Stimulated activated memory B cell treated with anti-CD40 and anti-IgM and Interleukin-4, amounts not matched to agents 10 μg/mL and 1 μg/mL and 100 μg/mL, for 72 hours (primary cell): ENCODE measurements around the gene CRISPLD2.
"Not testable (repeated sequence)": the region's sequence is repeated elsewhere in the genome, so short reads cannot be mapped to it uniquely, and the experiment has no call there.

Experiments
- ATAC-seq: fragments of 150-1000 bp; cut with Tn5 transposase; 2 replicates; pipeline ENCODE4 v1.10.0; 2021
- H3K27ac Mint-ChIP-seq: one replicate; pipeline ENCODE4 v1.8.0; 2022; ENCODE audit warnings: mild to moderate bottlenecking, mixed read lengths
- H3K27me3 Mint-ChIP-seq: one replicate; pipeline ENCODE4 v1.8.0; 2022; ENCODE audit warnings: mixed read lengths
- H3K36me3 Mint-ChIP-seq: one replicate; pipeline ENCODE4 v1.8.0; 2022; ENCODE audit warnings: mixed read lengths
- H3K4me1 Mint-ChIP-seq: one replicate; pipeline ENCODE4 v1.8.0; 2022; ENCODE audit warnings: mixed read lengths
- H3K4me3 Mint-ChIP-seq: one replicate; pipeline ENCODE4 v1.8.0; 2022; ENCODE audit warnings: mild to moderate bottlenecking, moderate library complexity, mixed read lengths
- H3K9me3 Mint-ChIP-seq: one replicate; pipeline ENCODE4 v1.8.0; 2022; ENCODE audit warnings: mixed read lengths

CRISPLD2 gene

GRCh38 chr16:84825896-84826557, 6.2 kb downstream of the CRISPLD2 start:
- no peak for ATAC-seq
- no peak overlapping the region for H3K27ac Mint-ChIP-seq
- no peak overlapping the region for H3K4me3 Mint-ChIP-seq
- H3K27me3 Mint-ChIP-seq = peaks cover 73% of the 10 kb centered on the region
- H3K36me3 Mint-ChIP-seq = no peaks in the 10 kb centered on the region
- H3K4me1 Mint-ChIP-seq = no peaks in the 10 kb centered on the region
- H3K9me3 Mint-ChIP-seq = peaks cover 2% of the 10 kb centered on the region

GRCh38 chr16:84826558-84826941, 6.8 kb downstream of the CRISPLD2 start:
- Mint-ChIP-seq H3K36me3 (no peaks in the 10 kb centered on the region), H3K4me1 (no peaks in the 10 kb centered on the region), H3K4me3 (no peak overlapping the region), H3K9me3 (peaks cover 2% of the 10 kb centered on the region), H3K27me3 (peaks cover 68% of the 10 kb centered on the region), H3K27ac (no peak overlapping the region)
- ATAC-seq = no peak

DNA sequence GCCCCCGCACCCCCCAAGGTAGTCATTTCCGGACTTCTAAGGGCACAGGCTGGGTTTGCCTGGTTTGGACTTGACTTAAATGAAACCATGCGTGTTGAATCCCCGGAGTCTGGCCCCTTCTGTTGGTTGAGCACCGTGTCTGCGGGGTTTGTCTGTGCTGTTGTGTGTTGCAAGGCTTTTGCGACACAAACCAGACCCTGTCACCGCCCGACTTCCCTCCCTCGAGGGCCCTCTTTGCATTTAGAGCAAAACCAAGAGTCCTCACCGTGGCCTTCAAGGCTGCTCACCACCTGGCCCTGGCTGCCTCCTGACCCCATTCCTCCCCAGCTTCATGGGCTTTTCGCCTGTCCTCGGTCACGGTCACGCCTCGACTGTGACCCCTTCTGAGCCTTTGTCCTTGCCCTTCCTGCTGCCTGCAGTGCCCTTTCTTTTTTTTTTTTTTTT, 7.4 kb downstream of the CRISPLD2 start:
- no peak for ATAC-seq
- H3K4me1 Mint-ChIP-seq = no peaks in the 10 kb centered on the region
- H3K27me3 Mint-ChIP-seq = peaks cover 66% of the 10 kb centered on the region
- no peak overlapping the region for H3K4me3 Mint-ChIP-seq
- no peak overlapping the region for H3K27ac Mint-ChIP-seq
- H3K9me3 Mint-ChIP-seq = peaks cover 2% of the 10 kb centered on the region
- no peaks in the 10 kb centered on the region for H3K36me3 Mint-ChIP-seq

- Mint-ChIP-seq H3K27me3 (peaks cover 66% of the 10 kb centered on the region), H3K9me3 (peaks cover 2% of the 10 kb centered on the region), H3K4me1 (no peaks in the 10 kb centered on the region), H3K27ac (no peak overlapping the region), H3K4me3 (no peak overlapping the region), H3K36me3 (no peaks in the 10 kb centered on the region)
- ATAC-seq = no peak
Measured at GRCh38 chr16:84827897-84828296, 8.1 kb downstream of the CRISPLD2 start.

- Mint-ChIP-seq H3K9me3 (no peaks in the 10 kb centered on the region), H3K4me3 (no peak overlapping the region), H3K36me3 (no peaks in the 10 kb centered on the region), H3K27me3 (peaks cover 66% of the 10 kb centered on the region), H3K4me1 (no peaks in the 10 kb centered on the region), H3K27ac (no peak overlapping the region)
- ATAC-seq = no peak
Measured at GRCh38 chr16:84828322-84828721, 8.5 kb downstream of the CRISPLD2 start.

GRCh38 chr16:84829168-84829965, 9.6 kb downstream of the CRISPLD2 start:
- H3K27me3 Mint-ChIP-seq = peaks cover 66% of the 10 kb centered on the region

GRCh38 chr16:84830765-84831384, 11.1 kb downstream of the CRISPLD2 start:
- no peak for ATAC-seq
- H3K36me3 Mint-ChIP-seq = no peaks in the 10 kb centered on the region
- H3K4me1 Mint-ChIP-seq = no peaks in the 10 kb centered on the region
- no peaks in the 10 kb centered on the region for H3K9me3 Mint-ChIP-seq
- H3K4me3 Mint-ChIP-seq = no peak overlapping the region
- no peak overlapping the region for H3K27ac Mint-ChIP-seq
- H3K27me3 Mint-ChIP-seq = peaks cover 64% of the 10 kb centered on the region

More at GRCh38 chr16:84829168-84829965, 9.6 kb downstream of the CRISPLD2 start:
- ATAC-seq = no peak
- H3K9me3 Mint-ChIP-seq = no peaks in the 10 kb centered on the region
- no peak overlapping the region for H3K27ac Mint-ChIP-seq
- H3K4me3 Mint-ChIP-seq = no peak overlapping the region
- no peaks in the 10 kb centered on the region for H3K36me3 Mint-ChIP-seq
- H3K4me1 Mint-ChIP-seq = no peaks in the 10 kb centered on the region

DNA sequence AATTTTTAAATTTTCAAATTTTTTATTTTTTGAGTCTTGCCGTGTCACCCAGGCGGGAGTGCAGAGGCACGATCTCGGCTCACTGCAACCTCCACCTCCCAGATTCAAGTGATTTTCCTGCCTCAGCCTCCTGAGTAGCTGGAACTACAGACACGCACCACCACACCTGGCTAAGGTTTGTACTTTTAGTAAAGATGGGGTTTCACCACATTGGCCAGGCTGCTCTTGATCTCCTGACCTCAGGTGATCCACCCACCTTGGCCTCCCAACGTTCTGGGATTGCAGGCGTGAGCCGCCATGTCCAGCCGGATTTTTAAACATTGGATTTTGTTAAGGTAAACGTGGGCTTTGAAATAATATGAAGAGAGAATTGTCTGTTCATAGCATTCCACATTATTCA, 11.9 kb downstream of the CRISPLD2 start:
- ATAC-seq, H3K9me3 Mint-ChIP-seq, H3K4me1 Mint-ChIP-seq, H3K36me3 Mint-ChIP-seq, H3K27ac Mint-ChIP-seq, H3K4me3 Mint-ChIP-seq: not testable (repeated sequence)
- peaks cover 68% of the 10 kb centered on the region for H3K27me3 Mint-ChIP-seq

DNA sequence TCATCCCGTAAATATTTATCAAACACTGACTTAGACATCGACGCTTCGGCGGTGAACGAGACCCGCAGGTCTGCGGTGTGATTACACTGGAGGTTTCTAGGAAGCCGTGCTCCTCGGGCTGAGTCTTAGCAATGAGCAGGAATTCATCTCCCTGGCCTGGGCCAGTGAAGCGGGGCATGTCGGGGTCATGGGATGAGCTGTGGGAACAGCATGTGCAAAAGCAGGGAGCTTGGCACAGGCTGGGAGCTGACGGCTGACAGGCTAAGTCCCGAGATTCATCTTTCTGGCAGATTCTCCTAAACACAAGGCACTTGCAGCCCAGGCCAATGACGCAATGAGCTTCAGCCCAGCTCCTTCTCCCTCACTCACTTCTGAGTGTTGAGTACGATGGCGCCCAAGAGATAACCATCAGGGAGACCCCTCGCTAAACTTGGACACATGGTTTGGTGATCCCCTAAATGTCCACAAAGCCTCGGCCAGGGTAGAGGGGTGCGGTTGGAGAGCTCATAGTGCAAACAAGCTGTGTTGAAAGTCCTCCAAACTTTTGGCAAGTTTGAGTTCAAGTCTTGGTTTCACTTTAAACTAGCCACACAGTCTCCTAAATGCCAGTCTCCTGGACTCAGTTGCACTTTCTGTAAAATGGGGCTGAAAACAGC, 12.8 kb downstream of the CRISPLD2 start:
- no peak for ATAC-seq
- Mint-ChIP-seq H3K4me1 (no peaks in the 10 kb centered on the region), H3K9me3 (no peaks in the 10 kb centered on the region), H3K27me3 (peaks cover 62% of the 10 kb centered on the region), H3K36me3 (no peaks in the 10 kb centered on the region), H3K27ac (no peak overlapping the region), H3K4me3 (no peak overlapping the region)

GRCh38 chr16:84833144-84833500, 13.3 kb downstream of the CRISPLD2 start:
- H3K9me3 Mint-ChIP-seq = no peaks in the 10 kb centered on the region
- no peaks in the 10 kb centered on the region for H3K4me1 Mint-ChIP-seq
- H3K27ac Mint-ChIP-seq = no peak overlapping the region
- no peak for ATAC-seq
- no peak overlapping the region for H3K4me3 Mint-ChIP-seq
- no peaks in the 10 kb centered on the region for H3K36me3 Mint-ChIP-seq
- peaks cover 57% of the 10 kb centered on the region for H3K27me3 Mint-ChIP-seq

- Mint-ChIP-seq H3K27me3 (peaks cover 50% of the 10 kb centered on the region), H3K9me3 (no peaks in the 10 kb centered on the region), H3K36me3 (no peaks in the 10 kb centered on the region), H3K27ac (no peak overlapping the region), H3K4me1 (no peaks in the 10 kb centered on the region), H3K4me3 (no peak overlapping the region)
- no peak for ATAC-seq
Measured at GRCh38 chr16:84833542-84834402, 14.0 kb downstream of the CRISPLD2 start.

GRCh38 chr16:84834403-84834772, 14.6 kb downstream of the CRISPLD2 start:
- ATAC-seq = no peak
- H3K27ac Mint-ChIP-seq = no peak overlapping the region
- peaks cover 49% of the 10 kb centered on the region for H3K27me3 Mint-ChIP-seq
- H3K4me1 Mint-ChIP-seq = no peaks in the 10 kb centered on the region
- H3K36me3 Mint-ChIP-seq = no peaks in the 10 kb centered on the region
- no peaks in the 10 kb centered on the region for H3K9me3 Mint-ChIP-seq
- H3K4me3 Mint-ChIP-seq = no peak overlapping the region

DNA sequence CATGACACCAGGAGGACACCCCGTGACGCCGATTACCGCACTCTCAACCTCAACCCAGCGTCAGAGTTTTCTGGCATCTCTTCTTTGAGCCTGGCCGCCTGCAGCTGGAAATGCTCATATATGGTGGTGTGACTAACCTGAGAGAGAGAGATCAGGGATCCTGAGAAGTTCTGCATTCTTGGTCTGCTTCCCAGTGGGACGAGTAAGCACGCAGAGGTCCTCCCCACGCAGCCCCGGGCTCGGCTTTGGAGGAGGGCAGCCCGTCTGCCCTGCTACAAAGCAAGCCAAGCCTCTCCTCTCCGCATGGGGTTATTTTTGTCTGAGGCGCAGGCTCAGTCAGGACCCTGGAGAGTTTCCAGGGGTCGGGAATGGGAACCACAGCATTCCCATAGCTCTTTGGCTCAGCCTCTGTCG, 16.5 kb downstream of the CRISPLD2 start:
- ATAC-seq = no peak
- no peak overlapping the region for H3K4me3 Mint-ChIP-seq
- peaks cover 63% of the 10 kb centered on the region for H3K27me3 Mint-ChIP-seq

GRCh38 chr16:84836967-84837366, 17.2 kb downstream of the CRISPLD2 start:
- H3K4me3 Mint-ChIP-seq = no peak overlapping the region
- H3K36me3 Mint-ChIP-seq = no peaks in the 10 kb centered on the region
- H3K9me3 Mint-ChIP-seq = no peaks in the 10 kb centered on the region
- no peaks in the 10 kb centered on the region for H3K4me1 Mint-ChIP-seq
- no peak overlapping the region for H3K27ac Mint-ChIP-seq
- ATAC-seq = no peak
- peaks cover 68% of the 10 kb centered on the region for H3K27me3 Mint-ChIP-seq

More for the DNA sequence above, 16.5 kb downstream of the CRISPLD2 start:
- H3K27ac Mint-ChIP-seq = no peak overlapping the region
- no peaks in the 10 kb centered on the region for H3K4me1 Mint-ChIP-seq
- no peaks in the 10 kb centered on the region for H3K36me3 Mint-ChIP-seq
- H3K9me3 Mint-ChIP-seq = no peaks in the 10 kb centered on the region
